HG02884 (cell line): ENCODE data around the gene COX14.

Experiments
- ATAC-seq: cut with Tn5 transposase; IDR thresholded peaks from one replicate; pipeline ENCODE4 v1.9.1; 2021; ENCODE audit warnings: mild to moderate bottlenecking, moderate library complexity; ENCODE audit not compliant: unreplicated experiment

COX14 gene

DNA sequence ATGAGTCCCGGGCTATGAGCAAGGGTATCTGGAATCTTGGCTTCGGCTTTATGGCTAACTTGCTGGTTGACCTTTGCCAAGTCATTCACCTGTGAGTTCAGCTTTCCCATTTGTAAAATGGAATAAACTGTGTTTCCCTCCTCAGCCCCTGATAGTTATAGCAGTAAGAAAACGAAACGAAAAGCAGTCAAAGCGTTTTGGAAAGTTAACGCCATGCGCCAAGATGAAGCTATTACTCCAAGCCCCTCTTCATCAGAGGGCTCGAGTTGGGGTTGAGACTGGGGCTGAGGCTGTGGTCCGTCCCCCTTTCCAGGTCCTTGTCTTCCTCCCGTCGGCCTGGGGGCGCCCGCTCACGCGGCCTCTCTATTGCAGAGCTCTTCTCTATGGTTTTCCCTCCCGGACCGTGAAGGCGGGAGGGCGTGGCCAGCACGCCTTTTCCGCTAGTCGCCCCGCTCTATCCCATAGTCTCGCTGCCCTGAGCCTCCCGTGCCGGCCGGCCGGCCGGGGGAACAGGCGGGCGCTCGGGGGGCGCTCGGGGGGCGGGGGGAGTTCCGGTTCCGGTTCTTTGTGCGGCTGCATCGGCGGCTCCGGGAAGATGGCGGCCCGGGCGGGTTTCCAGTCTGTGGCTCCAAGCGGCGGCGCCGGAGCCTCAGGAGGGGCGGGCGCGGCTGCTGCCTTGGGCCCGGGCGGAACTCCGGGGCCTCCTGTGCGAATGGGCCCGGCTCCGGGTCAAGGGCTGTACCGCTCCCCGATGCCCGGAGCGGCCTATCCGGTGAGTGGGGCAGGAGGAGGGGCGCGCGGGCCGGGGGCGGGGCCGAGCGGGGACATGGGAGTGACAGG, 27.0 kb upstream of the COX14 start, which contains the start of gene SMARCD1:
Gene SMARCD1 (plus strand): TSS at position 568 of the 840 bp plus-strand sequence. CDS start 28 bp downstream, at position 596.
- ATAC-seq, result peak; percentile 85

DNA sequence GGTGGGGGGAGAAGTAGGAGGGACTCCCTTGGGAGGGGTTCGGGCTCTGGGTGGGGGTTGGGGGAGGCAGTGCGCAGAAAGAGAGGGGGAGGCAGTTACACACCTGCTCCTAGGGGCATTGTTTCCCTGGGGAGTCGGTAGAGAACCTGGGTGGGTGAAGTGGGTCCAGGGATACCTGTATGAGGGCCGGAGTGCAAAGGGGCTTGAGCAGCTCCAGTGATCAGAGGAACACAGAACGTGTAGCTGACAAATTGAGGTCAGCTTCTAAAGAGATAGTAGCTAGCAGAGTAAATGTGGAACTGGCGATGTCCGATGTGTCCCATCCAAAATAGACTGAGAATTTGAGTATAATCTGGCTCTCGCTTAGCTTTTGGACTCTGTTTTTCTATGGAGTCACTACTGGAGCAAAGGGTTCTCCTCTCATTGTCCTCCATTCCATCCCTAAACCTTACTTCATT, 26.4 kb upstream of the COX14 start:
- no peak for ATAC-seq

DNA sequence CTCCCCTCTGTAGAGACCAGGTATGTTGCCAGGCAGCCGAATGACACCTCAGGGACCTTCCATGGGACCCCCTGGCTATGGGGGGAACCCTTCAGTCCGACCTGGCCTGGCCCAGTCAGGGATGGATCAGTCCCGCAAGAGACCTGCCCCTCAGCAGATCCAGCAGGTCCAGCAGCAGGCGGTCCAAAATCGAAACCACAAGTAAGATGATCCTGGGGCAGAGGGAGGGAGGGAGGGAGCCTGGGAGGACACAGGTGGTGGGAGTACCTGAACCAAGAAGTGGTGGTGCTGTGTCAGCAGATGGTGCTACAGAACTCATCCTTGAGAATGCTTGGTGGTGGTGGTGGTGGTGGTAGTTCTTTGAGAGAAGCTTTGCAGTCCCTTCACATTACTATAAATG, 25.9 kb upstream of the COX14 start:
- no peak for ATAC-seq

DNA sequence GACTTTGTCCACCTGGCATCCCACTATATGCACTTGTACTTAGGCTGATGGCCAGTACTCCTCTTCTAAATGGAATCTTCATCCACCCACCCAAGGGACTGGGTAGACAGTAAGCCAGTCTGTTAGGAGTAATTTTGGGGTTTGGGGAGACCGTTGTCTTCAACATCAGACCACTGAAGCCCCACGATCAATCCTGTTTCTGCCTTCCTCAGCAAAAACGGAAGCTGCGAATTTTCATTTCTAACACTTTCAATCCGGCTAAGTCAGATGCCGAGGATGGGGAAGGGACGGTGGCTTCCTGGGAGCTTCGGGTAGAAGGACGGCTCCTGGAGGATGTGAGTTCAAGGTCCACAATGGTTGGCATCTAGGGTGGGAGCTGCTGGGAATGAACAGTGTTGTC, 24.9 kb upstream of the COX14 start:
- no peak for ATAC-seq

DNA sequence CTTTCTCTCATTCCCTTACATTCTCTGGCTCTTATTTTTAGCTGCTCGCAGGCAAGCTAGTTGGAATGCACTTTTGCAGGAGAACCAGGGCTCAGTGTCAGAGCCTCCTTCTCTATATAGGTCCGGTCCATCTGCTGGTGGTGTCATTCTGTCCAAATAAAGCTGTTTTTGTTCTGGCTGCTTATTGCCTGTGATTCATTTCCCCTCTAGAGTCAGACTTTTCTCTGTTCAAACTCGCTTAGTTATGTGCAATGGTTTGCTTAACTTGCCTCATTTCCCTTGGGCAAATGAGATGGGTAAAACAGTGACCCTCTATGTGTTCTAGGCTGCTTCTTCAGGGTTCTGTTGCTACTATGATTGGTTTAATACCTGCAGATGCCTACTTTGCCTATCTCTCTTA, 24.0 kb upstream of the COX14 start:
- ATAC-seq, result no peak

DNA sequence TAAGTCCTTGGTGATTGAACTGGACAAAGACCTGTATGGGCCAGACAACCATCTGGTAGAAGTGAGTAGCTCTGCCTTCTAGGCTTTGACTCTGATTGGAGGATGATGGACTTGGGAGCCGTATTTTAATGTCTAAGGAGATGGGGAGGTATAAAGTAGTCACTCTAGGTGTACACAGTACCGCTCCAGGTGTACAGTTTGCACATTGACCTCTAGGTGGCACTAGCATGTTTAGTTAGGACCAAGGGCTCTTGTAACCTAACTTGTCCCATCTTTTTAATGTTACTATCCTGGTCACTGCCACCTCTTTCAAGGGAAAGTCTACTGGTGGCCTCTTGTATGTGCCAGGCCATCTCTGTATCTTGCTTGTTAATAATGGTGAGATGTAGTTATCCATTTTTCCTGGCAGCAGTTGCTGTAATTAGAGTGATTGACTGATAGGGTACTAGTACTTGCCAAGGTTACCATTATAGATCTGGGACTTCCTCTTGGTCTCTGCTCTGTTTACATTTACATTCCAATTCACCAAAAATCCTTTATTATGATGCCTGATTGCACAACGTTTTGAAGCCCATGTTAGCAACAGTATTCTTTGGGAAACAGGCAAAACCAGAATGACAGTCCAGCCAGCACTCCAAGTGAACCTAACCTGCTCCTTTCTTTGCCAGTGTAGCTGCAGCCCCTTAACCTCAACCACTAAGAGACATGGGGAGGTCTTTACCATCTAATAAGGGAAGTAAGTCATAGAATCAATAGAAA, 23.3 kb upstream of the COX14 start:
- no peak for ATAC-seq

DNA sequence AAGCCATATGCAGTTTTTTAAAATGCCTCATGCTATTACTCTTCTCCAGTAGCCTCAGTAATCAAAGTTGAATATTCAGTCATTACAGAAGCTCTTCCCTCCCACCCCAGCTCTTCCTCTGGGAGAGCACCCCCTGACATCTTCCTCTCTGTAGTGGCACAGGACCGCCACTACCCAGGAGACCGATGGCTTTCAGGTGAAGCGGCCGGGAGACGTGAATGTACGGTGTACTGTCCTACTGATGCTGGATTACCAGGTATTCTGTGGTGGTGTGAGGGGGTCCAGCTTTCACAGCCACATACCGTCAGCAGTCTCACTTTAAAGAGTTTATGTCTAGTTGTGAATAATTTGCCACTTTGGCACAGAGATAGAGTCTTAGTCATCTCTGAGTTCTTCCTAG, 22.3 kb upstream of the COX14 start:
- no peak for ATAC-seq

DNA sequence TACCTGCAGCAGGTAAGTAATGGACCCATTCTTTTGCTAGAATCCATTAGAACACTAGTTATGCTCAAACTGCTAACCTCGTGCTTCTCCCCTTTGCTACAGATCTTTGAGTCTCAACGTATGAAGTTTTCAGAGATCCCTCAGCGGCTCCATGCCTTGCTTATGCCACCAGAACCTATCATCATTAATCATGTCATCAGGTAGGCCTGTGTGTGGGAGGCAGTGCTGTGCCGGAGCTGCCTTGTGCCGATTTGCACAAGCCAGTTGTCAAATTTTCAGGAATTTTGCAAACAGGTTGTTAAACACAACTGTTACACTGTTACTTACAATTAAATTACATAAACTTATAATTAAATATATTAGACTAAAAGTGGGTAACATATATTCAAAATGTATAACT, 21.6 kb upstream of the COX14 start:
- no peak for ATAC-seq

DNA sequence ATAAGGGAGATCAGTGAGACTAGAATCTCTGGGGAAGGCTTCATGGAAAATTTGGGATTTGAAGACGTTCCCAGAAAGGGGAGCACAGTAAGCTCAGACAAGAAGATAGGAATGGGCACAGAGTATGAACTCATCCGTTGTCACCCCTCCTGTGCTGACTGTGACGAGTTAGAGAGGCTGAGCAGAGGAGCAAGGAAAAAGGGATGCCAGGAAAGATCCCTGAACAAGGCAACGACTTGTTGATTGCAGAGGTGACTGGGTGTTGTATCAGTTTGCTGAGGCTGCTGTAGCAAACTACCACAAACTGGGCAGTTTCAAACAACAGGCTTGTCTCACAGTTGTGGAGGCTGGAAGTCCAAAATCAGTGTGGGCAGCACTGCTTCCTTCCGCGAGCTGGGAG, 14.1 kb upstream of the COX14 start:
- no peak for ATAC-seq

DNA sequence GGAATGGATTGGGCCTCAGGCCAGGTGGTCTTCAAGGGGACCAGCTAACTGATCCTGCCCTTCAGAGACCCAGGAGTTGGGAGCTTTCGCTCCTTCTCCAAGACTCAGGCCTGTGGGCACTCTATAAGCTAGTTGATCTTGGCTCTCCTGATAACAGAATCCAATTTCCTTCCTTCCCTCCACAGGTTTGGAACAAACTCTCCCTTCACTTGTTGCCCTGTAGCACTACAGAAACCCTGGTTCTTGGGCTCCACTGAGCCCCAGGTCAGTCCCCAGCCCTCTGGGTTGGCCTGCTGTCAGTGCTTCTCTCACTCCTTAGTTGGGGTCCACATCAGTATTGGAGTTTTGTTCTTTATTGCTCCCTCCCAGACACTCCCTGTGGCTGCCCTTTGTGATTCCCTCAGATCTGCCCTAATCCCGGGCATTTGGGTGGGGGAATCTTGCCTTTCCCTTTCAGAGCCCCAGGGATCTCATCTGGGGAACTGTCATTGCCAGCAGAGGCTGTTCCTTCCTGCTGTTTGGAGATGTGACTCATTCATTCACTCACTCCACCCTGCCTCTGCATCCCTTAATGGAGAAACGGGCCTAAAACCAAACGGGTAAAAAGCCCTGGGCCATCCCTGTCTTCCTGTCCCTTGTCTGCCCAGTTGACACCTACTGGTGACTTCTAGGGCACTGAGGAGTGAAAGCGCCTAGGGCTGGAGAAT, 12.6 kb upstream of the COX14 start:
- ATAC-seq, result no peak

DNA sequence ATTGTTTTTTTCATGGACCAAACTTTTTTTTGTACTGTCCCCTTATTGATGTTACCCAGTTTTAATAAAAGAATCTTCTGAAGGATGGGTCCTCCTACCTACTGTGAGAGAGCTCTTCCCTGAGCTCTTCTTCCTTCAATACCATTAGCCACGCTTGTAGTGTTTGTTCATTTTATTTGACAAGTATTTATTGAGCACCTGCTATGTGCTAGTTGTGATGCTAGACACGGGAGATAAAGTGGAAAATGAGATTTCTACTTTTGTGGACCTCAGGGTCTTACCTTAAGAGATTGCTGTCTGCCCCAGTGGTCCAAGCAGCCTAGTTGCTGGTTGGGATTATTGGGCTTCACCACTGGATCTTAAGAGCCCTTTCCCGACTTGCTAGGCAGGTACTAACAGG, 11.5 kb upstream of the COX14 start:
- no peak for ATAC-seq

DNA sequence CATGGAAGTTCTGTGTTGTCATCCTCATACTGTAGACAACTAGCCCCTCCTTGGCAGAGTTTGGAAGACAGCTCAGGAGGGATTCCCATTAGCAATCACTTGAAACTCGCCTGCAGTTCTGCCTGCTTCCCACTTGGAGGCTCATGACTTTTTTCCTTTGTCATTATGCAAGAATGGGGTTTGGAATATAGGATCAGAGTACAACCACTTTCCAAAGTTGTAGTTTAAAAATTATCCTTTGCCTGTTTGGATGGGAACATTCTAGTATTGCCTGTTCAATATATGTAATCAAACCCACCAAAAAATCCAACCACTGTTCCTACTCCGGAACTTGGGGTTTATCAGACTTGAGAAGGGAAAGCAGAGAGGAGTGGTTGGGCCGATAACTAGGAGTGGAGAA, 10.4 kb upstream of the COX14 start:
- ATAC-seq, result no peak

DNA sequence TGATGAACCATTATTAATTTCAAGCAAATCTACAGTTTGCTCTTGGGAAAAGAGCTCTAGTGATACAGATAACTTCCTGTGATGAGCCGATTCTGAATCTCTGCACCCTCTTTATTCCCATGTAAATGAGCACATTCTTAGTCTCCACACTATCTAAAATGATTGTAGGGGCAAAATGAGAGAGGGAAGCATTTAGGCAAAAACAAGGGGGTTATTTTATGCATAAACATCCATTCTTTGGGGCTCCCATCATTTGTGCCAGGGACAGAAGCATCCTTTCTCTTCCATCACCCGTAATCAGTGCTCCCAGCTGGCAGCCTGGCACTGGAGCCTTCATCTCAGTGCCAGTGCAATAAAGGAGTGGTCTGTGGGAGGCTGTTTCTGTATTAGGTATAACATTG, 9.9 kb upstream of the COX14 start:
- ATAC-seq, result no peak

DNA sequence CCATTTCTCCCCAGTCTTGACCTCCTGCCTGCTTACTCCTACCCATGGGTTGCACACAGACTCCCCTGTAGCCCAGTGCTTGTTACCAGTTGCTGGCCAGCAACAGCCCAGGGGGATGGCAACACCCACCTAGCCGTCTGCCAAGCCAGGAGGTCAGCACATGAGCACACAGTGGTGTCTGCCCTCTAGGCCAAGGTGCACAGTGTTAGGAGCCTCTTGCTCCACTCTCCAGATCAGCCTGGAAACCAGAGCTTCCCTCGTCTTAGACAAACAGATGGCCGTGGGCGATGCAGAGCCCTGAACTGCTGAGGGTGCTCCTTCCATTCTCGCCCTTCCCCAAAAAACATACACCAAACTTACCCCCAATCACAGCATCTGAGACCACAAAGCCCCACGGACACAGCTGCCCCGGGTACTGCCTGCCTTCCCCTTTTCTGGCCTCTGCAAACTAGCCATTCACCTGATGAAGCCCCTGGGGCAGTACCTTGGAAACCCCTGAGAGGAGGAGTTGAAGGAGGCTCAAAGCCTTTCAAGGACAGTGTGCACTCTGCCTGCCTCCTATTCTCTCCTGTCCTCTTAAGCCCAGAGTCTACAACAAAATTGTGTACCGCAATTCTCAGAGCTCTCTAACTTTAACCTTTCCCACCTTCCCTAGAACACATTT, 9.3 kb upstream of the COX14 start:
- ATAC-seq, result no peak

DNA sequence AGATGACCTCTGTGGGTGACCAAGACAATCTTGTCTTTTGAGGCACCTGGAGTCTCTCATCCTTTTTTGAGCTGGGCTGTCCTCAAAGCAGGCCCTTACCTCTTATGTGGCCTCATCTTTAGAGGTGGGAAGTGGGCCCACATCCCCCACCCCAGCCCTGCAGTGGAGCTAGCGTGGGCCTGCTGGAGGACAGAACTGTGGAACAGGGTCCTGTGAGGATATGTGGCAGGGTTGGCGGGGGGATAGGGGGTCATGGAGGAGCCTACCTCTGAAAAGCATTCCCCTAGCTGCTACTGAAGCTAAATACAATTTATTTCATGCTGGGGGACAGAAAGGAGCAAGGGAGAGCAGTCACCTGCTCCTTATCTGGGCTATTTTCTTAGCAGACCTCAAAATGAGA, 8.7 kb upstream of the COX14 start:
- ATAC-seq, result no peak

DNA sequence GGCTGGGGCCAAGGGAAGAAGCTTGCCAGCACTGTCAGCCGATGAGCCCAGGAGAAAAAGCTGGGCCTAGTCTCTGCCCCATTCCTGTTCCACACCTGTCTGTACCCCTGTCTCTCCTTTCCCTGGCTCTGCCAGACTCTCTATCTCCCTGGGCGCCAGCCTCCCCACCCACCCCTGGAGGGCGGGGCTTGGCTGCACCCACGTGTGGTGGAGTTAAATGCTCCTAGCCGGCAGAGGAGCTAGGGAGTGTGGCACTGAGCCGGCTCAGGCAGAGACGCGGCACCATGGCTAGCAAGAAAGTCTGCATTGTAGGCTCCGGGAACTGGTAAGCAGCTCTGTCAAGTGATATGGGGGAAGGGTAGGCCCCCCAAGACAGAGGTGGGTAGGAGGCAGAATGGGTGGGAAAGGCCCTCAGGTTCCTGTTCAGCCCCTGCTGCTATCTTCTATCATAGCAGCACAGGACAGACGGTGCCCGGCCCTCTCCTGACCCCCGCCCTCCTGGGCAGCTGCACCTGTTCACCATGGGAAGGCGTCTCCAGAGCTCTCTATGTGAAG, 8.2 kb upstream of the COX14 start, which contains the start of gene GPD1:
Gene GPD1 (plus strand): TSS at position 242 of the 555 bp plus-strand sequence. CDS start 43 bp downstream, at position 285.
- no peak for ATAC-seq

DNA sequence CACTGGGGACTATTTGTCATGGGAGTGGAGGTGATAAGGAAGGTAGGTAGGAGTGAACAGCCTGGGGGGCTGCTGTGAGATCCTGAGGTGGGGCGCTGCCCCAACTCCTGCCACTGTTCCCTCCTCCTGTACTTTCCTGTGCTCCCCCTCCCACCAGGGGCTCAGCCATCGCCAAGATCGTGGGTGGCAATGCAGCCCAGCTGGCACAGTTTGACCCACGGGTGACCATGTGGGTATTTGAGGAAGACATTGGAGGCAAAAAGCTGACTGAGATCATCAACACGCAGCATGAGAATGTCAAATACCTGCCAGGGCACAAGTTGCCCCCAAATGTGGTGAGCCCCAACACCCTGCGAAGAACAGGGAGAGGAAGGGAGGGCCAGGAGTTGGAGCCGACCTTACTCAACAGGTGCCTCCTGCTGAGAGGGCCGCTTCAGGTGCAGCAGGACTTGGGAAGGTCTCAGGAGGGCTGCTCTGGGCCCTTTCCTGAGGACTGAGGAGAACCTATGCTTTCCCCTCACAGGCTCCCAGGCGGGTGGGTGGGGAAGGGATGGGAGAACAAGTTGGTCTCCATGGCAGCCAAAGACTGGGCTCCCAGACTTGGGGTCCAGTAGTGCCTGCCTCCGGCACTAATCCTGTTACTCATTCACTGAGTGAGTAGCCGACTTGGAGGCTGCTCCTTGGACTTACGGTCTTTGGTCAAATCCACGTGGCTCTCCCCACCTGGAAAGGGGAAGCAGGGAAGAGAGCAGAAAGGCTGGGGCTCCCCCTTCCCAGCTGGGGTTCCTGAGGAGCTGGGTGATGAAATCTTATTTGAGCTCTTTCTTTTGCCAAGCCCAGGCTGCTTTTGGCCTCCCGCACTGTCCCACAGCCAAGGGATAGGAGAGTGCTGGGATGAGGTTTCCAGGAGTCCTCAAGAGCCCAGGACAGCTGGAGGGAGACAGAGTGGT, 7.3 kb upstream of the COX14 start:
- no peak for ATAC-seq

DNA sequence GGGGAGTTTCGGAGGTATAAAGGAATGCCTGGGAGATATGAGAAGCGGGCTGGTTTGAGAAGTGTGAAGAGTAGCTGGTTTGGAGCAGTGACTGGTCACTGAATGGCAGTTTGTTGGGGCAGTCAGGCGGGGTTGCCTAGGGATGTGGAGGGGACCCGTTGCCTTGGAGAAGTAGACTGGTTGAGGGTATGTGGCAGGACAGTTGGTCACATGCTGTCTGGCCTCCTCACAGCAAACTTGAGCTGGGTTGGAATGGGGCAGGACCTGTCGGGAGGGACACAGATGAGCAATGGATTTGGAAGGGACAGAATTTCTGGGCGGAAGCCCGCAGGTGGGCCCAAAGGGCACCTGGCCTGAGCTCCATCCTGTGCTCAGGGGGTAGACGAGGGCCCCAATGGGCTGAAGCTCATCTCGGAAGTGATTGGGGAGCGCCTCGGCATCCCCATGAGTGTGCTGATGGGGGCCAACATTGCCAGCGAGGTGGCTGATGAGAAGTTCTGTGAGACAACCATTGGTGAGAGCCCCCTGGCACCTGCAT, 6.1 kb upstream of the COX14 start:
- no peak for ATAC-seq

DNA sequence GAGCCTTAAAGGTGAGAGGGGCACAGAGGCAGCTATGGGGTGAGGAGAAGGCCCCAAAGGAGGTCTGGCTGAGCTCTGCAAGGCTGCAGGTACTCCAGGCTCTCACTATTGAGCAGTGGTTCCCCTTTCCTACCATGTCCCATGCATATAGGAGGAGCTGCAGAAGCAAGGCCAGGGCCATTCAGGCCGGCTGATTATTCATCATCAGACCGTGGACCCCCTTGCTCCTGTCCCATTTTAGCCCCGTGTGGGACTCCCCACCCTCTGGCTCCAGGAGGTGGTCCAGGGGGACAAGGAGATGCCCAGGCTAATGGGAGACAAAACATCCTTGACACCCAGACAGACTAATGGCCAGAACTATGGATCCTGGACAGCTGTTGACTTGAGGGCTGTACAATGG, 5.1 kb upstream of the COX14 start:
- ATAC-seq, result no peak
